ENCODE measurements around the gene ASTE1.

Gene ASTE1

DNA sequence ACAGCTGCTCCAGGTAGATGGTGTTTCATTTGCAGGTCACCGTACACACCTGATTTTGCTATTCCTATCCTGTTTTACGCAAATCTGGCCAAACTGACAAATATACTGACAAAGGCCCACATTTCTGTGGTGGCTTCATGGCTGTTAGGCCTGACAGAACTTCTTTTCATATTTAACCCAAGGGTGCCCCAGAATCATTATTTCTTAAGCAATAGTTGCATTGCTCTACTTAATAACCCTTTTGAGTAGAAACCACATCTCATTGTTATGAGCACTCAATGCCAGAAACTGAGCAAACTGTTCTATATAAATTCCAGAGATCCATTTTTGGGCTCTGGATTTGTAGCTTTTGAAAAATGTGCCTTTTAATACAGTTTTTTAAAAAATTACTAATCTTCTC, 19.4 kb downstream of the ASTE1 start (continued):
- TF ChIP-seq, protein P1, sequence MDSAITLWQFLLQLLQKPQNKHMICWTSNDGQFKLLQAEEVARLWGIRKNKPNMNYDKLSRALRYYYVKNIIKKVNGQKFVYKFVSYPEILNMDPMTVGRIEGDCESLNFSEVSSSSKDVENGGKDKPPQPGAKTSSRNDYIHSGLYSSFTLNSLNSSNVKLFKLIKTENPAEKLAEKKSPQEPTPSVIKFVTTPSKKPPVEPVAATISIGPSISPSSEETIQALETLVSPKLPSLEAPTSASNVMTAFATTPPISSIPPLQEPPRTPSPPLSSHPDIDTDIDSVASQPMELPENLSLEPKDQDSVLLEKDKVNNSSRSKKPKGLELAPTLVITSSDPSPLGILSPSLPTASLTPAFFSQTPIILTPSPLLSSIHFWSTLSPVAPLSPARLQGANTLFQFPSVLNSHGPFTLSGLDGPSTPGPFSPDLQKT (IDR thresholded peaks at IDR 0.05; ENCODE audit: borderline replicate concordance, low read depth, low read length): no peak
- TF ChIP-seq, protein P2, sequence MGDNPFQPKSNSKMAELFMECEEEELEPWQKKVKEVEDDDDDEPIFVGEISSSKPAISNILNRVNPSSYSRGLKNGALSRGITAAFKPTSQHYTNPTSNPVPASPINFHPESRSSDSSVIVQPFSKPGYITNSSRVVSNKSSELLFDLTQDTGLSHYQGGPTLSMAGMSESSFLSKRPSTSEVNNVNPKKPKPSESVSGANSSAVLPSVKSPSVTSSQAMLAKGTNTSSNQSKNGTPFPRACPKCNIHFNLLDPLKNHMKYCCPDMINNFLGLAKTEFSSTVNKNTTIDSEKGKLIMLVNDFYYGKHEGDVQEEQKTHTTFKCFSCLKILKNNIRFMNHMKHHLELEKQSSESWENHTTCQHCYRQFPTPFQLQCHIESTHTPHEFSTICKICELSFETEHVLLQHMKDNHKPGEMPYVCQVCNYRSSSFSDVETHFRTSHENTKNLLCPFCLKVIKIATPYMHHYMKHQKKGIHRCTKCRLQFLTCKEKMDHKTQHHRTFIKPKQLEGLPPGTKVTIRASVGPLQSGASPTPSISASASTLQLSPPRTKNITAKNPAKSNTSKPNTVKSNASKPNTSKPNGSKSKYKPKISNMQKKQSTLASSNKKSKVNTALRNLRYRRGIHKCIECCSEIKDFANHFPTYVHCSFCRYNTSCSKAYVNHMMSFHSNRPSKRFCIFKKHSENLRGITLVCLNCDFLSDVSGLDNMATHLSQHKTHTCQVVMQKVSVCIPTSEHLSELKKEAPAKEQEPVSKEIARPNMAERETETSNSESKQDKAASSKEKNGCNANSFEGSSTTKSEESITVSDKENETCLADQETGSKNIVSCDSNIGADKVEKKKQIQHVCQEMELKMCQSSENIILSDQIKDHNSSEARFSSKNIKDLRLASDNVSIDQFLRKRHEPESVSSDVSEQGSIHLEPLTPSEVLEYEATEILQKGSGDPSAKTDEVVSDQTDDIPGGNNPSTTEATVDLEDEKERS (tag by site-specific recombination; IDR thresholded peaks at IDR 0.05): no peak
- TF ChIP-seq, protein P3, sequence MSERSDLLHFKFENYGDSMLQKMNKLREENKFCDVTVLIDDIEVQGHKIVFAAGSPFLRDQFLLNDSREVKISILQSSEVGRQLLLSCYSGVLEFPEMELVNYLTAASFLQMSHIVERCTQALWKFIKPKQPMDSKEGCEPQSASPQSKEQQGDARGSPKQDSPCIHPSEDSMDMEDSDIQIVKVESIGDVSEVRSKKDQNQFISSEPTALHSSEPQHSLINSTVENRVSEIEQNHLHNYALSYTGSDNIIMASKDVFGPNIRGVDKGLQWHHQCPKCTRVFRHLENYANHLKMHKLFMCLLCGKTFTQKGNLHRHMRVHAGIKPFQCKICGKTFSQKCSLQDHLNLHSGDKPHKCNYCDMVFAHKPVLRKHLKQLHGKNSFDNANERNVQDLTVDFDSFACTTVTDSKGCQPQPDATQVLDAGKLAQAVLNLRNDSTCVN (tag by site-specific recombination; optimal IDR thresholded peaks at IDR 0.05): no peak
- TF ChIP-seq ZNF768 (tag by site-specific recombination; IDR thresholded peaks at IDR 0.05): no peak
- TF ChIP-seq ZNF155 (tag by site-specific recombination; IDR thresholded peaks at IDR 0.05): no peak

DNA sequence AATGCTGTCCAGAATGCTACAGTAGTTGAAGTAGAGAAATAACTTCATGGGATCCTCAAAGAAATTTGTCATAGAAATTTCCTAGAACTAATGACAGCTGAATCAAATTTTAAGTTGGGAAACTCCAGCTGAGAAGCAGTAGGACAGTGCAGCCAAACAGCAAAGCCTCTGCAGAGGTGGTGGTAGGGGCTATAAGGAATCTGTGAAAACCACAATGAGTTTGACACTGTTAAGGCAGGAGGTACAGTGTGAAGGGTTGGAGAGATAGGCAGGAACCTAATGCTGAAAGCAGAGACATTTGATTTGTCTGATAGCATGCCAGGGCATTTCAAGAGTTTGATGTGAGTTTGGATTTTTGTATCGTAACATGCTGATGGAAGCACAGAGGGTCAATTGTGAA, 22.0 kb downstream of the ASTE1 start:
- Histone ChIP-seq H3K27ac (ENCODE audit: extremely low read depth, low read depth, low read length) (no peak overlapping the region), H3K9me3 (ENCODE audit: control insufficient read depth, insufficient read depth, low read depth, low read length) (no peaks in the 10 kb centered on the region), H3K36me3 (ENCODE audit: control insufficient read depth in 2 of 2, insufficient read depth in 1 of 2, low read length in 2 of 2) (peaks cover 0 to 30% of the 10 kb centered on the region in 2 experiments; a peak in 1 of 3 replicates), H3K4me1 (ENCODE audit: control insufficient read depth, insufficient read depth, low read length) (no peaks in the 10 kb centered on the region), H3K4me3 (ENCODE audit: low read depth, low read length) (no peak overlapping the region)
- POLR2A ChIA-PET: no interaction called here
- CTCF ChIA-PET: interaction anchor here (0.7 kb wide), 1 partner anchor 40 kb away, joined by 3 read pairs; no protein-coding TSS in a partner anchor
- TF ChIP-seq FEZF1 (tag by site-specific recombination; IDR thresholded peaks at IDR 0.05) (no peak), ZNF2 (tag by site-specific recombination; IDR thresholded peaks at IDR 0.05) (no peak), ZNF366 (tag by site-specific recombination; conservative IDR thresholded peaks at IDR 0.05) (no peak), ZNF585B (tag by site-specific recombination; IDR thresholded peaks at IDR 0.05) (no peak), ZNF138 (tag by site-specific recombination; IDR thresholded peaks at IDR 0.05; ENCODE audit: borderline replicate concordance) (no peak), OSR2 (tag by site-specific recombination; IDR thresholded peaks at IDR 0.05) (no peak), ZNF48 (tag by site-specific recombination; IDR thresholded peaks at IDR 0.05) (no peak), ZFP3 (tag by site-specific recombination; IDR thresholded peaks at IDR 0.05; ENCODE audit: low read depth) (no peak), RBAK (tag by site-specific recombination; IDR thresholded peaks at IDR 0.05) (no peak), ZNF214 (tag by site-specific recombination; IDR thresholded peaks at IDR 0.05; ENCODE audit: borderline replicate concordance) (no peak), TRIM28 (IDR thresholded peaks at IDR 0.05; ENCODE audit: borderline replicate concordance, low read length) (no peak), HOXC10 (CRISPR knock-in tag; IDR thresholded peaks at IDR 0.05) (no peak), GLI2 (tag by site-specific recombination; IDR thresholded peaks at IDR 0.05; ENCODE audit: borderline replicate concordance, low read depth) (no peak)
- TF ChIP-seq, protein P4, sequence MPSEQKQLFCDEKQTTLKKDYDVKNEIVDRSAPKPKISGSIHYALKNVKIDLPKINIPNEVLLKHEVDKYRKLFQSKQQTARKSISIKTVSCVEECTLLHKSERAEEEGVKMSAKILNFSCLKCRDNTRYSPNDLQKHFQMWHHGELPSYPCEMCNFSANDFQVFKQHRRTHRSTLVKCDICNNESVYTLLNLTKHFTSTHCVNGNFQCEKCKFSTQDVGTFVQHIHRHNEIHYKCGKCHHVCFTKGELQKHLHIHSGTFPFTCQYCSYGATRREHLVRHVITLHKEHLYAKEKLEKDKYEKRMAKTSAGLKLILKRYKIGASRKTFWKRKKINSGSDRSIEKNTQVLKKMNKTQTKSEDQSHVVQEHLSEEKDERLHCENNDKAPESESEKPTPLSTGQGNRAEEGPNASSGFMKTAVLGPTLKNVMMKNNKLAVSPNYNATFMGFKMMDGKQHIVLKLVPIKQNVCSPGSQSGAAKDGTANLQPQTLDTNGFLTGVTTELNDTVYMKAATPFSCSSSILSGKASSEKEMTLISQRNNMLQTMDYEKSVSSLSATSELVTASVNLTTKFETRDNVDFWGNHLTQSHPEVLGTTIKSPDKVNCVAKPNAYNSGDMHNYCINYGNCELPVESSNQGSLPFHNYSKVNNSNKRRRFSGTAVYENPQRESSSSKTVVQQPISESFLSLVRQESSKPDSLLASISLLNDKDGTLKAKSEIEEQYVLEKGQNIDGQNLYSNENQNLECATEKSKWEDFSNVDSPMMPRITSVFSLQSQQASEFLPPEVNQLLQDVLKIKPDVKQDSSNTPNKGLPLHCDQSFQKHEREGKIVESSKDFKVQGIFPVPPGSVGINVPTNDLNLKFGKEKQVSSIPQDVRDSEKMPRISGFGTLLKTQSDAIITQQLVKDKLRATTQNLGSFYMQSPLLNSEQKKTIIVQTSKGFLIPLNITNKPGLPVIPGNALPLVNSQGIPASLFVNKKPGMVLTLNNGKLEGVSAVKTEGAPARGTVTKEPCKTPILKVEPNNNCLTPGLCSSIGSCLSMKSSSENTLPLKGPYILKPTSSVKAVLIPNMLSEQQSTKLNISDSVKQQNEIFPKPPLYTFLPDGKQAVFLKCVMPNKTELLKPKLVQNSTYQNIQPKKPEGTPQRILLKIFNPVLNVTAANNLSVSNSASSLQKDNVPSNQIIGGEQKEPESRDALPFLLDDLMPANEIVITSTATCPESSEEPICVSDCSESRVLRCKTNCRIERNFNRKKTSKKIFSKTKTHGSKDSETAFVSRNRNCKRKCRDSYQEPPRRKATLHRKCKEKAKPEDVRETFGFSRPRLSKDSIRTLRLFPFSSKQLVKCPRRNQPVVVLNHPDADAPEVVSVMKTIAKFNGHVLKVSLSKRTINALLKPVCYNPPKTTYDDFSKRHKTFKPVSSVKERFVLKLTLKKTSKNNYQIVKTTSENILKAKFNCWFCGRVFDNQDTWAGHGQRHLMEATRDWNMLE (tag by site-specific recombination; conservative IDR thresholded peaks at IDR 0.05; ENCODE audit: low read depth): no peak
- TF ChIP-seq, protein P5, sequence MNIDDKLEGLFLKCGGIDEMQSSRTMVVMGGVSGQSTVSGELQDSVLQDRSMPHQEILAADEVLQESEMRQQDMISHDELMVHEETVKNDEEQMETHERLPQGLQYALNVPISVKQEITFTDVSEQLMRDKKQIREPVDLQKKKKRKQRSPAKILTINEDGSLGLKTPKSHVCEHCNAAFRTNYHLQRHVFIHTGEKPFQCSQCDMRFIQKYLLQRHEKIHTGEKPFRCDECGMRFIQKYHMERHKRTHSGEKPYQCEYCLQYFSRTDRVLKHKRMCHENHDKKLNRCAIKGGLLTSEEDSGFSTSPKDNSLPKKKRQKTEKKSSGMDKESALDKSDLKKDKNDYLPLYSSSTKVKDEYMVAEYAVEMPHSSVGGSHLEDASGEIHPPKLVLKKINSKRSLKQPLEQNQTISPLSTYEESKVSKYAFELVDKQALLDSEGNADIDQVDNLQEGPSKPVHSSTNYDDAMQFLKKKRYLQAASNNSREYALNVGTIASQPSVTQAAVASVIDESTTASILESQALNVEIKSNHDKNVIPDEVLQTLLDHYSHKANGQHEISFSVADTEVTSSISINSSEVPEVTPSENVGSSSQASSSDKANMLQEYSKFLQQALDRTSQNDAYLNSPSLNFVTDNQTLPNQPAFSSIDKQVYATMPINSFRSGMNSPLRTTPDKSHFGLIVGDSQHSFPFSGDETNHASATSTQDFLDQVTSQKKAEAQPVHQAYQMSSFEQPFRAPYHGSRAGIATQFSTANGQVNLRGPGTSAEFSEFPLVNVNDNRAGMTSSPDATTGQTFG (tag by site-specific recombination; IDR thresholded peaks at IDR 0.05; ENCODE audit: borderline replicate concordance): no peak
- TF ChIP-seq, protein P6, sequence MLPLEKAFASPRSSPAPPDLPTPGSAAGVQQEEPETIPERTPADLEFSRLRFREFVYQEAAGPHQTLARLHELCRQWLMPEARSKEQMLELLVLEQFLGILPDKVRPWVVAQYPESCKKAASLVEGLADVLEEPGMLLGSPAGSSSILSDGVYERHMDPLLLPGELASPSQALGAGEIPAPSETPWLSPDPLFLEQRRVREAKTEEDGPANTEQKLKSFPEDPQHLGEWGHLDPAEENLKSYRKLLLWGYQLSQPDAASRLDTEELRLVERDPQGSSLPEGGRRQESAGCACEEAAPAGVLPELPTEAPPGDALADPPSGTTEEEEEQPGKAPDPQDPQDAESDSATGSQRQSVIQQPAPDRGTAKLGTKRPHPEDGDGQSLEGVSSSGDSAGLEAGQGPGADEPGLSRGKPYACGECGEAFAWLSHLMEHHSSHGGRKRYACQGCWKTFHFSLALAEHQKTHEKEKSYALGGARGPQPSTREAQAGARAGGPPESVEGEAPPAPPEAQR (tag by site-specific recombination; IDR thresholded peaks at IDR 0.05): no peak
